ENCODE results near the gene GTPBP2.
"Not testable (repeated sequence)": the region's sequence is repeated elsewhere in the genome, so short reads cannot be mapped to it uniquely, and the experiment has no call there.

The GTPBP2 gene

GRCh38 chr6:43658161-43658560 lies 29.1 kb upstream of the GTPBP2 start:
- in situ Hi-C loops (cut with HindIII; ENCODE audit: low sequenced_read_pairs) = no loop called here
- TF ChIP-seq CTCF (IDR thresholded peaks at IDR 0.05; ENCODE audit: low read depth, low read length, missing control alignments) = no peak
- no peak overlapping the region for H3K4me3 ChIP-seq (ENCODE audit: low read depth, low read length)
- DNase-seq (ENCODE audit: low read depth) = no peak

GRCh38 chr6:43657221-43657802 lies 28.2 kb upstream of the GTPBP2 start:
- DNase-seq (ENCODE audit: low read depth) = no peak
- no peak for TF ChIP-seq CTCF (IDR thresholded peaks at IDR 0.05; ENCODE audit: low read depth, low read length, missing control alignments)

GRCh38 chr6:43652822-43653221 lies 23.8 kb upstream of the GTPBP2 start:
- not testable (repeated sequence) for DNase-seq (ENCODE audit: low read depth); H3K4me3 ChIP-seq (ENCODE audit: low read depth, low read length)
- in situ Hi-C loops (cut with HindIII; ENCODE audit: low sequenced_read_pairs) = loop anchor here (5.0 kb wide), 1 partner anchor 94 kb away; no protein-coding TSS in a partner anchor

More at GRCh38 chr6:43657221-43657802, 28.2 kb upstream of the GTPBP2 start:
- in situ Hi-C loops (cut with HindIII; ENCODE audit: low sequenced_read_pairs) = no loop called here
- H3K4me3 ChIP-seq (ENCODE audit: low read depth, low read length) = no peak overlapping the region

- in situ Hi-C loops (cut with HindIII; ENCODE audit: low sequenced_read_pairs) = no loop called here
- no peak overlapping the region for H3K4me3 ChIP-seq (ENCODE audit: low read depth, low read length)
- TF ChIP-seq CTCF (IDR thresholded peaks at IDR 0.05; ENCODE audit: low read depth, low read length, missing control alignments) = no peak
- DNase-seq (ENCODE audit: low read depth) = no peak
Observed at GRCh38 chr6:43648248-43648647, 19.2 kb upstream of the GTPBP2 start.

- in situ Hi-C loops (cut with HindIII; ENCODE audit: low sequenced_read_pairs) = no loop called here
- no peak overlapping the region for H3K4me3 ChIP-seq (ENCODE audit: low read depth, low read length)
- no peak for DNase-seq (ENCODE audit: low read depth)
- TF ChIP-seq CTCF (IDR thresholded peaks at IDR 0.05; ENCODE audit: low read depth, low read length, missing control alignments) = no peak
Observed at GRCh38 chr6:43647613-43648012, 18.5 kb upstream of the GTPBP2 start.

- peak overlapping the region; percentile 45 for H3K4me3 ChIP-seq (ENCODE audit: low read depth, low read length)
- in situ Hi-C loops (cut with HindIII; ENCODE audit: low sequenced_read_pairs) = no loop called here
- no peak for TF ChIP-seq CTCF (IDR thresholded peaks at IDR 0.05; ENCODE audit: low read depth, low read length, missing control alignments)
- DNase-seq (ENCODE audit: low read depth) = no peak
Observed at GRCh38 chr6:43645613-43645964, 16.5 kb upstream of the GTPBP2 start.

- TF ChIP-seq CTCF (IDR thresholded peaks at IDR 0.05; ENCODE audit: low read depth, low read length, missing control alignments) = no peak
- in situ Hi-C loops (cut with HindIII; ENCODE audit: low sequenced_read_pairs) = no loop called here
- no peak for DNase-seq (ENCODE audit: low read depth)
- H3K4me3 ChIP-seq (ENCODE audit: low read depth, low read length) = peak within 1 kb of the TSS; percentile 45
Observed at GRCh38 chr6:43644940-43645612, 16.0 kb upstream of the GTPBP2 start, which contains the start of gene RSPH9. TSS of gene RSPH9 (plus strand) at chr6:43645036. CDS start at chr6:43645099, 63 bp downstream.
